Measurements from ENCODE around the gene KRTAP9-3.
"Not testable (repeated sequence)": the region's sequence is repeated elsewhere in the genome, so short reads cannot be mapped to it uniquely, and the experiment has no call there.

Gene KRTAP9-3

DNA sequence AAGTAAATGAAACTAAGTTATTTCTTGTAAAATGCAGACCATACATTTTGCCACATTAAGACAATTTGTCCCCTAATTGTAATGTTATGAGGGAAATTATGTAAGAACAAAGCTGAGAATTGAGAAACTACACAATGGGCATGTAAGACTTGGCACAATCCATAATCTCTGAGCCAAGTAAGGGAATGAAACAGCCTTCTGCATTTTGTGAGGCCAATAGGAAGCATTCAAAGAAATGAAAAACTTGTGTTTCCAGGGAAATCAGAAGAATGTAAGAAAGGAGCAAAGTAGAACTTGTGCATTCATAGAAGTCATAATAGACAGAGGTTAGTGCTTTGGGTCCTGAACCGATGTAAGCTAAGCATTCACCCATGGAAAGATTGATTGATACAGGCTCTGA lies 19.0 kb downstream of the KRTAP9-3 start:
- no peak for DNase-seq

DNA sequence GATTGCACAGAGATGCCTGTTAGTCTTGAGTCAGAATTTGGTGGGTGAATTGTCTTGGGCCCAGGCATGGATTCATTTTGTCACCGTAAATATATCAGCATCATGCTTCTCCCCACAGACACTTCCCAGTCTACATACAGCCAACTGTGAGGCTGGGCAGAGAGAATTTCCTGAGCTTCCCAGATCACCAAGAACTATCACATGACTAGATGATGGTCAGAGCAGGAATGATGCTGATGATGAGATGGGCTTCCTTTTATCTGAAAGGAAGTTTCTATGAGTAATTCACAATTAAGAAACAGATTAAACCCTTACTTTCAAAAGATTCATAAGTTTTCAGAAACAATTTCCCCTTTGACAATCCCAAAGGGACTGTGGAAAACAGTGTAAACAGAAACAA lies 22.6 kb downstream of the KRTAP9-3 start:
- DNase-seq = no peak

DNA sequence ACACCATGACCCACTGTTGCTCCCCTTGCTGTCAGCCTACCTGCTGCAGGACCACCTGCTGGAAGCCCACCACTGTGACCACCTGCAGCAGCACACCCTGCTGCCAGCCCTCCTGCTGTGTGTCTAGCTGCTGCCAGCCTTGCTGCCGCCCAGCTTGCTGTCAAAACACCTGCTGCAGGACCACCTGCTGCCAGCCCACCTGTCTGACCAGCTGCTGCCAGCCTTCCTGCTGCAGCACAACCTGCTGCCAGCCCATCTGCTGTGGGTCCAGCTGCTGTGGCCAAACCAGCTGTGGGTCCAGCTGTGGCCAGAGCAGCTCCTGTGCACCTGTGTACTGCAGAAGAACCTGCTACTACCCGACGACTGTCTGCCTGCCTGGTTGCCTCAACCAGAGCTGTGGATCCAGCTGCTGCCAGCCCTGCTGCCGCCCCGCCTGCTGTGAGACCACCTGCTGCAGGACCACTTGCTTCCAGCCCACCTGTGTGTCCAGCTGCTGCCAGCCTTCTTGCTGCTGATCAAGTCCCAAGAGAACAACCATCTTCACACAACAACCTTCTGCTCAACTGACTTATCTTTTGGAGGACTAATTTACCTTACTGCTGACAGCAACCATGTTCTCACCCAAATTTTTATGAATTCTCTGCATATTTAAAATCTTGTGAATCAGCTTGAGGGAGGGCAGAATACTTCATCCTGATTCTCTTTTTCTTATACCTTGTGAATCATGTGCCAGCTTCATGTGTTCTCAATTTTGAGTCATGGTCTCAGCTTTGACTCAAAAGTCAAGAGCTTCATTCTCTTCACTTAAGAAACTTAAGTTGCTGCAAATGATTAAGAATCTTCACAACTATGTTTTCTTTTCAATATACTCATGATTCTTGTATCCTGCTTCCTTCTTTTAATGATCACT lies 23.4 kb downstream of the KRTAP9-3 start, which contains the start of gene KRTAP9-9:
TSS of gene KRTAP9-9 (plus strand) at position 4 of the 910 bp plus-strand sequence.
- not testable (repeated sequence) for DNase-seq

DNA sequence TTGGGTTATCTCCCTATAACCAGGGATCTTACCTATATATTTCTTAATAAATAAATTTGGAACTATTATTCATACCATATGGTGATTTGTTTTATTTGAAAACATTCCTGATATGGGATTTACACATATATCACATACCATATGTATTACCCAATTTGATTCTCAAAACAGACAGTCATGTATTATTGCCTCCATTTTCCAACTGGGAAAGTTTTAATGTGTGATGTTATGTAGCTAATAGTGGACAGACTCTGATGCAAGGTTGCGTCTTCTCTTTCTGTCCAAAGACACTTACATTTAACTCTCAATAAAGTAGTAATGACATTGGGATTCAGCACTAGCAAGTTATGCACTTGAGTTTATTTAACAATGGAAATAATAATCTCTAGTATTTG lies 24.0 kb downstream of the KRTAP9-3 start:
- DNase-seq = no peak

DNA sequence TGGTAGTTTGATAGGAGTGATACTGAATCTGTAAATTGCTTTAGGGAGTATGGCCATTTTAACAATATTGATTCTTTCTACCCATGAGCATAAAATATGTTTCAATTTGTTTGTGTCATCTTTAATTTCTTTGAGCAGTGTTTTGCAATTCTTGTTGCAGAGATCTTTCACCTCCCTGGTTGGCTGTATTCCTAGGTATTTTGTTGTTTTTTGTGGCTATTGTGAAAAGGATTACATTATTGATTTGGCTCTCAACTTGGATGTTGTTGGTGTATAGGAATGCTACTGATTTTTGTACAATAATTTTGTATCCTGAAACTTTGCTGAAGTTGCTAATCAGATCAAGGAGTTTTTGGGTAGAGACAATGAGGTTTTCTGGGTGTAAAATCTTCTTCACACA lies 26.2 kb downstream of the KRTAP9-3 start:
- no peak for DNase-seq

DNA sequence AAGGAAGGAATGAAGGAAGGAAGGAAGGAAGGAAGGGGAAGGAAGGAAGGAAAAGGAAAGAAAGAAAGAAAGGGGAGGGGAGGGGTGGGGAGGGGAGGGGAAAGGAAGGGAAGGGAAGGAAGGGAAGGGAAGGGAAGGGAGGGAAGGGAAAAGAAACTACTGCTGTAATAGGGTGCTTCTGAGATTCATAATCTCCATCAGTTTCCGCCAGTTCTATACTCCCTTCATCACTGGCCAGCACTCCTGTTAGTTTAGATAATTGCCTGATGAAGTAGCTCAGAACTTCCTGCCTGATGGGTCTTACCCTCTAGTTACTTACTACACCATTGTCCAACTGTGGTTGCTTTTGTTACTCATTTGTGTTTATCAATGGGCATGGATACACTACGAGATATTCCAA lies 31.0 kb downstream of the KRTAP9-3 start:
- DNase-seq = no peak

DNA sequence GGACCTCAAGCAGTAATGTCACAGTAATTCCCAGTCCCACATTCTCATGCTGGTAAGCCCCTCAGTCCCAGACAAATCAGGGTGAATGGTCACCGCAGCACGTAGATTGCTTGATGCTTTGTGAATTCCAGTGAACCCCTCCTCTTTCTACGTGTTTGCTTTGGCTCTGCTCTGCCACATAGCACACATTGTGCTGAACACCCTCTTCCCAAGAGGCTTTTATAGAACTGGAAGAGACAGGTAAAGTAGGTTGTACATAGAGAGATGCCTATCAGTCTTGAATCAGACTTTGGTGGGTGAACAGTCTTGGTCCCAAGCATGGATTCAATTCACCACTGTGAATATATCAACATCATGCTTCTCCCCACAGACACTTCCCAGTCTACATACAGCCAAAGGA lies 32.4 kb downstream of the KRTAP9-3 start:
- DNase-seq = no peak

DNA sequence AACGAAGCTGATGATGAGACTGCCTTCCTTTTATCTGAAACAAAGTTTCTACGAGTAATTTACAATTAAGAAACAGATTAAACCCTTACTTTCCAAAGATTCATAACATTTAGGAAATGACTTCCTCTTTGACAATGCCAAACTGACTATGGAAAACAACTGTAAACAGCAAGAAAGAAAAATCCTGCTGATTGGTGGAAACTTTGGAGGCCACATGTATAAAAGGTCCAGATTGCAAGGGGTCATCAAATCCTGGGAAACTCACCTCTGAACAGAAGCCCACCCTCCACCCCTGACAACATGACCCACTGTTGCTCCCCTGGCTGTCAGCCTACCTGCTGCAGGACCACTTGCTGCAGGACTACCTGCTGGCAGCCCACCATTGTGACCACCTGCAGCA lies 32.8 kb downstream of the KRTAP9-3 start, which contains the start of gene KRTAP9-6:
TSS of gene KRTAP9-6 (plus strand) at position 301 of the 400 bp plus-strand sequence. CDS start at position 301, 0 bp downstream.
- no peak for DNase-seq

DNA sequence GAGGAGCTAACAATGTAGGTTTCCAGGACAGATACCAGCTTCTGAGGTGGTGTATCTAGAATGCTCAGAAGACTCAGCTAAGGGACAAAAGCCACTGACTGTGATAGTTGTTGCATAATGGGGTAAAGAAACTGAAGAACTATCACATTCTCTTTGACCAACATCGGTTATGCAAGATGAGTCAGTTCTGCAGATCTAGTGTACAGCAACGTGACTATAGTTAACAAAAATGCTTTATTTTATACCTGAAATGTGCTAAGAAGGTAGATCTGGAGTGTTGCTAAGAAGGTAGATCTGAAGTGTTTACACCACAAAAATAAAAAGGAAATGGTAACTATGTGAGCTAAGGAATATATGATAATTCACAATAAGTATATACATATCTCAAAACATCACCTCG lies 35.5 kb downstream of the KRTAP9-3 start:
- no peak for DNase-seq

DNA sequence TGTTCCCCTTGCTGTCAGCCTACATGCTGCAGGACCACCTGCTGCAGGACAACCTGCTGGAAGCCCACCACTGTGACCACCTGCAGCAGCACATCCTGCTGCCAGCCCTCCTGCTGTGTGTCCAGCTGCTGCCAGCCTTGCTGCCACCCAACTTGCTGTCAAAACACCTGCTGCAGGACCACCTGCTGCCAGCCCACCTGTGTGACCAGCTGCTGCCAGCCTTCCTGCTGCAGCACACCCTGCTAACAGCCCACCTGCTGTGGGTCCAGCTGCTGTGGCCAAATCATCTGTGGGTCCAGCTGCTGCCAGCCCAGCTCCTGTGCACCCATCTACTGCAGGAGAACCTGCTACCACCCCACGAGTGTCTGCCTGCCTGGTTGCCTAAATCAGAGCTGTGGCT lies 39.1 kb downstream of the KRTAP9-3 start:
- not testable (repeated sequence) for DNase-seq

DNA sequence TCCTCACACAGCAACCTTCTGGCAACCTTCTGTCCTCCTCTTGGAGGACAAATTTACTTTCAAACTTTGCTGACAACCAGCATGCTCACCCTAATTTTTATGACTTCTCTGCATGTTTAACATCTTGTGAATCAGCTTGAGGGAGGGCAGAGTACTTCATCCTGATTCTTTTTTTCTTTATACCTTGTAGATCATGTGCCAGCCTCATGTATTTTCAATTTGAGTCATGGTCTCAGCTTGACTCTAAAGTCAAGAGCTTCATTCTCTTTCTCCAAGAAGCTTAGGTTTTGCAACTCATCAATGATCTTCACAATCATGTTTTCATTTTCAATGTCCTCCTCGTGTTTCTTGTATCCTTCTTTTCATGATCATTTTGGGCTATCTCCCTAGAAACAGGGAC lies 39.6 kb downstream of the KRTAP9-3 start:
- no peak for DNase-seq

DNA sequence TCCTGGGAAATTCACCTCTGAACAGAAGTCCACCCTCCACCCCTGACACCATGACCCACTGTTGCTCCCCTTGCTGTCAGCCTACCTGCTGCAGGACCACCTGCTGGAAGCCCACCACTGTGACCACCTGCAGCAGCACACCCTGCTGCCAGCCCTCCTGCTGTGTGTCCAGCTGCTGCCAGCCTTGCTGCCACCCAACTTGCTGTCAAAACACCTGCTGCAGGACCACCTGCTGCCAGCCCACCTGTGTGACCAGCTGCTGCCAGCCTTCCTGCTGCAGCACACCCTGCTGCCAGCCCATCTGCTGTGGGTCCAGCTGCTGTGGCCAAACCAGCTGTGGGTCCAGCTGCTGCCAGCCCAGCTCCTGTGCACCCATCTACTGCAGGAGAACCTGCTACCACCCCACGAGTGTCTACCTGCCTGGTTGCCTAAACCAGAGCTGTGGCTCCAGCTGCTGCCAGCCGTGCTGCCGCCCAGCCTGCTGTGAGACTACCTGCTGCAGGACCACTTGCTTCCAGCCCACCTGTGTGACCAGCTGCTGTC lies 43.5 kb downstream of the KRTAP9-3 start, which contains the start of gene KRTAP9-7:
TSS of gene KRTAP9-7 (plus strand) at position 51 of the 543 bp plus-strand sequence. CDS start at position 51, 0 bp downstream.
- DNase-seq = not testable (repeated sequence)

DNA sequence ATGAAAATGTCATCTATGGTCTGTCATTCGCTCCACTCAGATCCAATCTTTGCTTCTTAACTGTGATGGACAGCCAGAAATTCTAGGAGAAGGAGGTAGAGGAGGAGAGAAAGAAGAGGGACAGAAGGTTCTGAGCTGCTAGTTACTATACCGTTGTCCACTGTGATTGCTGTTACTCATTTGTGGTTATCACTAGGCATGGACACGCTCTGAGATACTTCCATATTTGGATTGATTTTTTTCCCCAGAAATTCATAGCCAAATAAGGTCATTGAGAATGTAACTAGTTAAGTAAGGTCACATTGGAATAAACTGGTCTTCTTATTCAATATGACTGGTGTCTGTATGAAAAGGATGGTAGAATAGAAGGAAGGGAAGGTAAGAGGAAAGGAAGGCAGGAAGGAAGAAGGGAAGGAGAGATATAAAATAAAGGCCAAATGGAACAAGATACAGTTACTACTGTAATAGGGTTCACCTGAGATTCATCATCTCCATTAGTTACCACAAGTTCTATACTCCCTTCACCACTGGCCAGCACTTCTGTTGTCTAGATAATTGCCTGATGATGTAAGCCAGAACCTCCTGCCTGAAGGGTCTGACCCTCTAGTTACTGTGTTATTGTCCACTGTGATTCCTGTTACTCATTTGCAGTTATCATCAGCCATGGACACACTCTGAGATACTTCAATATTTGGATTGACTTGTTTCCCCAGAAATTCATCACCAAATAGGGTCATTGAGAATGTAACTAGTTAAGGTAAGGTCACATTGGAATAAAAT lies 46.1 kb downstream of the KRTAP9-3 start:
- no peak for DNase-seq

All from bone marrow (tissue), 2 donors.